22Rv1 (cell line): Measurements from ENCODE around the gene FAM168A.

Source experiments
- H3K27ac ChIP-seq: fragments of 450-650 bp; 2 replicates; pipeline ENCODE4 v1.5.1; 2017
- ZFX ChIP-seq: fragments of 450-650 bp; IDR thresholded peaks from 2 replicates; pipeline ENCODE4 v1.6.1; 2017; ENCODE audit warnings: antibody characterized with exemption, borderline replicate concordance
- TF ChIP-seq, protein P1 (sequence below): fragments of 450-650 bp; IDR thresholded peaks from 2 replicates; pipeline ENCODE4 v1.5.1; 2017; ENCODE audit warnings: mild to moderate bottlenecking

The FAM168A gene

DNA sequence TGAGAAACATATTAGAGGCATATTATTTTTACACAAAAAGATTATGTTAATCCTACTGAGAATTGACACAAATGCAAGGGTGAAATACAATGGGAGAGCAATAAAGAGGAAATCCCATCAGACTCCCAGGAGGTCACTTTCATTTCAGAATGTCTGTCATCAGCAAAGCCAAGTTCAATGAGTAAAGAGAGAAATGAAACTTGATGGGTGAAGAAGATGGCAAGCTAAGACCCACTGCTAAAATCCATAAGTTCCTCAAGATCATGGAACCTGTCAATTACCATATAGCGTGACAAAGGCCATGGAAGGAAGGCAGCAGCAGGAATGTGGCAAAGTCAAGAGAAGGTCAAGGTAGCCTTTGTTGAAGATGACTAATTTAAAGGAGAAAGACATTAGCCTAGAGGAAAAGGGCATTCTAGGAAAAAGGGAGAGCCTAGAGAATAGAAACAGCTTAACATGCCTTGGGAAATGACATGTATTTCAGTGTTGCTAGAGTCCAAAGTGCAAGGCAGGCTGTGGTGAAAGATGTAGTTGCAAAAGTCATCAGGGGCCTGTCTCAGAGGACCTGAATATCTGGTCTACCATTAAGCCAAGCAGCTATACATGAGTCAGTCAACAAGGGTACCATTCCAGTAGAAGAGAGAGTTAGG lies 43.1 kb downstream of the FAM168A start:
- TF ChIP-seq ZFX: no peak
- TF ChIP-seq, protein P1, sequence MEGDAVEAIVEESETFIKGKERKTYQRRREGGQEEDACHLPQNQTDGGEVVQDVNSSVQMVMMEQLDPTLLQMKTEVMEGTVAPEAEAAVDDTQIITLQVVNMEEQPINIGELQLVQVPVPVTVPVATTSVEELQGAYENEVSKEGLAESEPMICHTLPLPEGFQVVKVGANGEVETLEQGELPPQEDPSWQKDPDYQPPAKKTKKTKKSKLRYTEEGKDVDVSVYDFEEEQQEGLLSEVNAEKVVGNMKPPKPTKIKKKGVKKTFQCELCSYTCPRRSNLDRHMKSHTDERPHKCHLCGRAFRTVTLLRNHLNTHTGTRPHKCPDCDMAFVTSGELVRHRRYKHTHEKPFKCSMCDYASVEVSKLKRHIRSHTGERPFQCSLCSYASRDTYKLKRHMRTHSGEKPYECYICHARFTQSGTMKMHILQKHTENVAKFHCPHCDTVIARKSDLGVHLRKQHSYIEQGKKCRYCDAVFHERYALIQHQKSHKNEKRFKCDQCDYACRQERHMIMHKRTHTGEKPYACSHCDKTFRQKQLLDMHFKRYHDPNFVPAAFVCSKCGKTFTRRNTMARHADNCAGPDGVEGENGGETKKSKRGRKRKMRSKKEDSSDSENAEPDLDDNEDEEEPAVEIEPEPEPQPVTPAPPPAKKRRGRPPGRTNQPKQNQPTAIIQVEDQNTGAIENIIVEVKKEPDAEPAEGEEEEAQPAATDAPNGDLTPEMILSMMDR: no peak
- H3K27ac ChIP-seq: no peak overlapping the region

DNA sequence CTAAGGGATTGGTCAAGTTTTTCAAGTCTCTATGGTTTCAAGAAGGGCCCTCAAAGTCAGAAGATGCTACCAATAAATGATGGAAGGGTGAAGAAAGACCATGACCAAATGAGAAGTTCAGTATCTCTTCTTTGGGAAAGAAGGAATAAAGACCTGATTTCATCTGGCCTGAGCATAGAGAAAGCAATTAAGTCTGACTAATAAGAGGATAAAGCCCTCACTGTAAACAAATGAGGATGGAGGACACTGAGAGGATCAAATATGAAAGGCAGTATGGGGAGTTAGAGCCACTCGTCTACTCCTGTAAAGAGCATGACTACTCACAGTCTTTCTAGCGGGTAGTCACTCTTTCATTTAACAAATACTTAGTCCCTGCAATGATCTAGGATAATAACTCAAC lies 44.6 kb downstream of the FAM168A start:
- TF ChIP-seq, protein P1: no peak
- TF ChIP-seq ZFX: no peak
- H3K27ac ChIP-seq: no peak overlapping the region

GRCh38 chr11:73551677-73552076 lies 46.2 kb downstream of the FAM168A start:
- TF ChIP-seq ZFX: no peak
- H3K27ac ChIP-seq: no peak overlapping the region

- H3K27ac ChIP-seq: no peak overlapping the region
- no peak for TF ChIP-seq ZFX
- TF ChIP-seq, protein P1: no peak
Measured at GRCh38 chr11:73549376-73549775, 48.5 kb downstream of the FAM168A start.

- no peak for TF ChIP-seq ZFX
- TF ChIP-seq, protein P1: no peak
- H3K27ac ChIP-seq: no peak overlapping the region
Measured at GRCh38 chr11:73547706-73548595, 50.0 kb downstream of the FAM168A start.

DNA sequence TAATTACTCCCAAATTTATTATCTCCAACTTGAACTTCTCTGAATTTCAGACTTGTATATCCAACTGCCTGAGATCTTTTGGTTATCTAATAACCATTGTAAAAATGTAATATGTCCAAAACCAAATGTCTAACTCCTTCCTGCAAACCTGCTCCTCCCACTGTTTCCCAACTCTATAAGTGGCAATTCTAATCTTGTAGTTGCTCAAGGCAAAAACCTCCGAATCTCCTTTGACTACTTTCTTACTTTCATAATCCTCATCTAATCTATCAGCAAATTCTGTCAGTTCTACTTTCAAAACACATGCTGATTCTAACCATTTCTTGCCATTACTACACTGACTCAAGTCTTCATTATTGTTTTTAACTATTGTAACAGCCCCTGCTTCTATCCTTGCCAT lies 55.7 kb downstream of the FAM168A start:
- no peak overlapping the region for H3K27ac ChIP-seq
- TF ChIP-seq, protein P1: no peak
- TF ChIP-seq ZFX: no peak

GRCh38 chr11:73539506-73540084 lies 58.3 kb downstream of the FAM168A start:
- TF ChIP-seq, protein P1: no peak
- TF ChIP-seq ZFX: no peak

More at GRCh38 chr11:73539506-73540084, 58.3 kb downstream of the FAM168A start:
- no peak overlapping the region for H3K27ac ChIP-seq
